Fibroblast of peridontal ligament (primary cell): ENCODE results near the gene DOCK1.
A peak's percentile ranks its signal among the peaks of the same experiment; 100 is the strongest.

Experiments
- DNase-seq: peaks from one replicate; pipeline ENCODE4 v3.0.0-alpha.2; 2010; ENCODE audit errors: extremely low read depth

DOCK1 gene

GRCh38 chr10:127176649-127177048 lies 271.4 kb downstream of the DOCK1 start:
- DNase-seq = no peak

DNA sequence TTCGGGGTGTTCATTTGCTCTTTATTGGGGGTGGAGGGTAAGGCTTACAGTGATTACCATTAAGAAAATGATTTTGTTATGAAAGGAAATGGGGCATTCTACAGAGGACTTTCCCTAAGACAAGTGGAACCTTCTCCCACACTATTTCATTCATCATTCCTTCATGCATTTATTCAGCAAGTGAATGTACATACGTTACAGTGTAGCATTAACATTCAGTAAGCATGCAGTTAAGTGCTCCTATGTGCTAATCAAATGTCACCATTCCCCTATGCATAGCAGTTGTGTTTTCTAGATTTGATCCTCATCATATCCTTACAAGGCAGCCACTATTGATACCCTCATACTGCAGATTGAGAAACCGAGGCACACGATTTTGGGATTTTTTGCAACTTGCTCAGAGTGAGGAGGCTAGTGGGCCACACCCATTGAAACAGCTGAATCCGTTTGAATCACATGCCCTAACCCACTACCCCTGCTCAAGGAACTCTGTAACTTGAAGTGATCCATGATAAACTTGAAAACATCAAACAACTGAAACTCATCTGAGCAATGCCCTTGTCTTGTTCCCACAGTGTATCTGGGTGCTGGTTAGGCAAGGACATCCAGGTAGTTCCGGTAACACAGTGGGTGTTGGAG lies 274.5 kb downstream of the DOCK1 start:
- no peak for DNase-seq

DNA sequence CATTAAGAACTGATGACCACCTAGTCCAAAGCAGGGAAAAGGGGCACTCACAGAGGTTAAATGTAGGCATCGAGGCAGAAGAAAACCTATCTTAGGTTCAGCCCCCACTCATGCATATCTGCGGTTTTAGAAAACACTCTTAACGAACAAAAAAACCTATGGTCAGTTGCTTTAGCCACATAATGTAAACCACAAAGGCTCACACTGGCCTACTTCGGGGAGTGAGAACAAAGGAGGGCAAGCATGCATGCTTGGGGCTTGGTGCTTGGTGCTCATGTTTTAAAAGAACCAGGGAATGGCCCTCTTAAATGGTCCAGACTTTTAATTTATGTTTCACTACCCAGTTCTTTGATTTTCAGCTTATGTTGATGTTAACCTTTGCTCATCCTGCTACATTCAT lies 276.9 kb downstream of the DOCK1 start:
- DNase-seq = no peak

- no peak for DNase-seq
Observed at GRCh38 chr10:127184582-127184981, 279.4 kb downstream of the DOCK1 start.

DNA sequence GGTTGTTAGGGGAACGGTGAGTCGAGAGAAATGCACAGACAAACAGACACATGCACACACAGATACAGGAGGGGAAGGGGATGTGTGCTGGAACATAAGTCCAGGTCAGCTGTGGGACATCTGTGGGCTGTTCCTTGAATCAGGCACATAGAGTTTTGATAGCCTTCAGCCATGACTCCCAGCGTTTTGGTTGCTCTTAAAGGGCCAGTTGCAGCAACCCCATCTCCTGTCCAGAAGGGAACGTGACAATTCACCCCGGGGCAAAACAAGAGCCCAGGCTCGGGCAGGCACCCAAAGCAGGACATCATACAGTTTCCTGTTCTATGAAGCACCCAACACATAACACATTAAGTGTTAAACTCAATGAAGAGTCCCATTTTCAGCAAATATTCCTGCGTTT lies 281.6 kb downstream of the DOCK1 start:
- DNase-seq = no peak

DNA sequence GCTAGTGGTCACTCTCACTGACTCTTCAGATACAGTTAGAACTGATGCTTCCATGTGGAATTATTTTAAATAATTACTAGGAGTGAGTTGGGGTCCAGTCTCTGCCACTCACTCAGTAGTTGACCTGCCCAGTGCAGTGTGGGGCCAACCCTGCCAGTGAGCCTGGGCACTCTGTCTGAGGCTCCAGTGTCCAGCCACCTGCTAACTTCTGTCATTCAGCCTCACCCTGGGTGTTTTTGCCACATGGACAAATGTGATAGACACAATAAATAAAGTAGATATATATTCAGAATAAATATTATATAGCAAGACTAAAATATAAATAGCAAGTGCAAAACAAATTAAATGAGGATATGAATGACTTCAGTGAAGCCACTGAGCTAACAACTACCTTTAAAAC lies 284.0 kb downstream of the DOCK1 start:
- no peak for DNase-seq

DNA sequence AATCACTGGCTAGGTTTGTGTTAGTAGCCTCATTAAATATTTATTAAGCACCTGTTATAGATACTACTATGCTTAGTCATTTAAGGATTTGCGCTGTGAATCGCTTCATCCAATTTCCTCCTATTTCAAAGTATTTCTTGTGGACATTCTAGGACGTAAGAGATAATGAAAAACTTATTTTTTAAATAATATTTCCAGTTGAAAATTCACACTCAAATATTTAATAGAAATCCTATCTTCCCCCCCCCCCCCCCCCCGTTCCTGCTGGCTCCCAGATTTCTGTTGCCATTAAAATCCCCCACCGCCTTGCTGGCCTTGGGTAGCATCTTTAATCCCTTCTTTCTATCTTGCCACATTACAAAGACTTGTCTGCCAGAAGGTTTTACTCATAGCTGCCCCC lies 285.2 kb downstream of the DOCK1 start:
- no peak for DNase-seq

DNA sequence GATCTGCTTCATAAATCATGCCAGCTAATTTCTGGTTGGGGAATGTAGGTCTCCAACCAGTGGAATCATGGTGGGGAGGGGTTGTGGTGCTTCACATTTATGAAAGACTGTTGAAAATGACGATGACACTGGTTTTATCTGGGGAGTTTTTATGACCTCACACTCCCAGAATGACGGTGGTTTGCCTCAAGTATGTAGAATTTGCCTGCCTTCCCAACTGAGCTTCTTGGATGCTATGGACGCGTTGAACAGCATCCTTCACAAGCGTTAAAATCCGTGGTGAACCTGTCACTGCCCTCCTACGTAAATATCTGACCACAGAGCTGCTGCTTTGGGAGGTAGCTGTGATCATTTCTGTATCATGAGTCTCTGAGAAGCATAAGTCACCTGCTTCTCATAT lies 287.9 kb downstream of the DOCK1 start:
- peak; percentile 36 for DNase-seq

DNA sequence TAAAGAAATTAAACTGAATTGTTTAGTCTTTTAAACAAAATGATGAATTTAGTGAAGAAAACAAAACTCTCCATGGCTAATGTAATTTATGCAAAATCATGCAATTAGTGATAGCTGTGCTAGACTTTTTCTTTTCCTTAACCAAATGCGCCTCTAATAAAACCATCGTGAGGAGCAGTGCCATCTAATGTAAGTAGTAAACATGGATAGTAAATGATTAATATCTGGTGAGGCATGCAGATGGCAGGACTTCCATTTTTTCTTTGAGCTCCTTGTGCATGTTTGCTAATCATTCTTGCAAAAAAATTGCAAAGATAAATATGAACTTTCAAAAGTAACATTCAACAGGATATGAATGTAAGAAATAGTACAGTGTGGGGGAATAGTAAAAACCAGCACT lies 288.9 kb downstream of the DOCK1 start:
- DNase-seq = no peak

DNA sequence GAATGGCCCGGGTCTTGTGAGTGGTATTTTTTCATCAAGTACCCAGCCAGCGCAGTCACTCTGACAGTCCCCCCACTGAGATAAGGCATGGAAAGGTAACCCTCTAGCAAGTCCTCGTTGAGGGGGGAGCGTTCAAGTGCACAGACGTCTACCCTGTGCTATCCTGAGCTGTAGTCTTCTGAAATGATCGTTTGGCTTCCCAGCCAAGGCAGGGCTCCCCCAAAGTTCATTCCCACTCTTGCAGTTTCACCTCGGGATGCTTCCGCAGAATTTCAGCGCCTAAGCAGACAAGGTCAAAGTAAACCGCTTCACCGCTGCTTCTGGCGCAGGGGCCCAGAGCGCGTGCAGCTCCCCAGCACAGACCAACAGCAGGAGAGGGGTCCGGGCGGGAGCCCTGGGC lies 289.4 kb downstream of the DOCK1 start:
- DNase-seq = no peak

DNA sequence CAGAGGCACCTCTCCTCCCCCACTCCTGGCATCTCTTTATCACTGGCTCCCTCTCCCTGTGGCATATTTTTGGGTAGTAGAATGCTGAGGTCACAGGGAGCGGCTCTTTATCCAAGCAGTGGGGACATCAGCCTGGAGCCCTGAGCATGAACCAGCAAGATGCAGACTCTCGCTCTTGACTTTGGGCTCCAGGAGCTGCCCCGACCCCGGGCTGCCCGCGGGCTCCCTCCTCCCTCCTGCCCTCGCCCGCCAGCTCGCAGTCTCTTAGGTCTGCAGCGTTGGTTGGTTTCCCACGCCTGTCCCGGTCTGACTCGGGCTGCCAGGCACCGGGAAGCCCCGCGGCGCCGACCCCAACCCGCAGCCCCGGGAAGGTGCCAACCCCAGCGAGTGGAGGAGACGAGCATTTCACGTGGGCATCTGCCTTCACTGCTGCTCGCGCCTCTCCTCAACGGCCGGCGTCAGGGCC lies 289.8 kb downstream of the DOCK1 start:
- no peak for DNase-seq

- DNase-seq = no peak
Observed at GRCh38 chr10:127195571-127196281, 290.5 kb downstream of the DOCK1 start.

DNA sequence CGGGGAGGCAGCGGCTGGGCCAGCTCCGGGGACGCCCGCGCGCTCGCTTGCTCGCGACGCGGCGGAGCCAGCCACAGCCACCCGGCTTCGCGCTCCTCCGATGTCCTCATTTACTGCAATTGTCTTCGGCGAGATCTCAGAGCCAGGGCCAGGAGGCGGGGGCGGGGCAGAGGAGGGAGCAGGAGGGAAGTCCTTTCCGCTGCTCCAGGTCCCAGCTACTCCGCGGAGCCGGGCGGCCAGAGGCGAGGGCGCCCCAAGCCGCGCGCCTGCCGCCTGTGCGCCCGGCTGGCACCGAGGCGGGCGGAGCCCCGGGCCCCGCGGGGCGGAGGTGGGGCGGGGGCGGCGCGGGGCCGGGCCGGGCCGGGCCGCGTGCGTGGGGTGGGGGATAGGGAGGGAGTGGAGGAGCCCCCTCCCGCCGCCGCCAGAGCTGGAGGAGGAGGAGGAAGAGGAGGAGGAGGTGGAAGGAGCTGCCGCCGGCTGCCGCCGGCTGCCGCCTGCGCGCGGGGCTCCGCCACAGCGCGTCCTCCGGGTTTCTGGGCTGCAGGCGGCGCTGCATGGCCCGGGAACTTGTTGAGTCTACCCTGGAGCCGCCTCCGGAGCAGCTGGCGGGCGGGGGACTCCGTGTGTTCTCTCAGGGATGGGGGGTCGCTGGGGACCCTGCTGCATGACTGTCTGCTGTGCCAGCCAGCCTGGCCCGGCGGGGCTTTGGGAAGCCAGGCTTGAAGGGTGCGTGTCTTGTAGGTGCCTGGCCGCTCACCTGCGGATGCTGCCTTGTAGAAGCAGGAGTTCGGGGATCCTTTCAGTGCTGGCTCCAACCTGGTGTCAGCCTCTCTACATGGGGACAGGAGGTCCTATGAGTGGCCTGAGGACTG lies 291.3 kb downstream of the DOCK1 start, which contains the start of gene INSYN2A:
INSYN2A (minus strand) TSS at position 310 of the 872 bp plus-strand sequence. CDS start 20,196 bp downstream, outside the sequence.
- DNase-seq = peak; percentile 33

GRCh38 chr10:127197154-127197432 lies 291.9 kb downstream of the DOCK1 start:
- no peak for DNase-seq

- no peak for DNase-seq
Observed at GRCh38 chr10:127198307-127198706, 293.1 kb downstream of the DOCK1 start.

- no peak for DNase-seq
Observed at GRCh38 chr10:127198721-127199120, 293.5 kb downstream of the DOCK1 start.

DNA sequence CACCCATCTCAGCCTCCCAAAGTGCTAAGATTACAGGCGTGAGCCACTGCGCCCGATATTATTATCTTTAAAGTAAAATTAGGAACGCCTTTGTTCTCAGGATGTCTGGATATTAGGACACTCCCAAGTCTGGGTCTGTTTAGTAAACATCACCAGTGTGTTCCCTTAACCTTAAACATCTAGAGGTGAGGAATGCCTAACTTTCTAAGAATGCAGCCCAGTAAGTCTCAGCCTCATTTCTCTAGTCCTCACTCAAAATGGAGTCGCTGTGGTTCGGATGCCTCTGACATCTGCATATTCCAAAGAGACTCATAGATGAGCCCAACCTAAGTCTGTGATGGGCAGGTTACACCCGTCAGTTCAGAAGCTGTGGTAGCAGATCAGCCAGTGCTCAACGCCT lies 295.4 kb downstream of the DOCK1 start:
- no peak for DNase-seq

DNA sequence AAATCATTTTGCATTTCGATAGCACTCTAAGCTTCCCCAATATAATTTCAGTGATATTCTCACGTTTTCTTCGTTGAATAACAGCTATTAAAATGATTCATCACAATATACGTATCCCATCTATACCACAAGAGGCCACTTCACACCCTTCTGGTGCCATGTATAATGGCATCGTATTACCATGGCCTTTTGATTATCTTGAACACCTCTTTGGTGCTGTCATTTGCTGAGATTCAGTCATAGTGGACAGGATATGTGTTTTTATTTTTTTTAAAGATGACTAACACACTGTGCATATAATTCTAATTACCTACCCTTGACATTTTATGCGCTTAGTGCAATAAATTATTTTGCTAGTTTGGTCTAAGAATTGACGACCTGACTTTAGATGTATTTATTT lies 297.8 kb downstream of the DOCK1 start:
- no peak for DNase-seq

- no peak for DNase-seq
Observed at GRCh38 chr10:127207081-127207480, 301.9 kb downstream of the DOCK1 start.

- DNase-seq = no peak
Observed at GRCh38 chr10:127210936-127211466, 305.8 kb downstream of the DOCK1 start.

GRCh38 chr10:127215866-127216265 lies 310.6 kb downstream of the DOCK1 start:
- no peak for DNase-seq

- no peak for DNase-seq
Observed at GRCh38 chr10:127216274-127216673, 311.0 kb downstream of the DOCK1 start.
